Activated naive CD4-positive, alpha-beta T cell treated with anti-CD3 and anti-CD28 coated beads, Interleukin-2, amount 10 ng/mL, durations not matched to agents 5 hours and 36 hours (primary cell): Measurements from ENCODE around the gene POLQ. TPM values are rescaled to one million over a fixed set of nuclear protein-coding genes. Genes with fewer than 3 reads are reported as not detected.

Experiments used
- total RNA-seq, 2 experiments: library from RNA; stranded (reverse); gene quantifications; one replicate each; pipeline ENCODE4 v1.2.3, GENCODE V29; 2021

Gene POLQ
- total RNA-seq = 10 to 100 TPM; 18.7 to 19.7 TPM

DNA sequence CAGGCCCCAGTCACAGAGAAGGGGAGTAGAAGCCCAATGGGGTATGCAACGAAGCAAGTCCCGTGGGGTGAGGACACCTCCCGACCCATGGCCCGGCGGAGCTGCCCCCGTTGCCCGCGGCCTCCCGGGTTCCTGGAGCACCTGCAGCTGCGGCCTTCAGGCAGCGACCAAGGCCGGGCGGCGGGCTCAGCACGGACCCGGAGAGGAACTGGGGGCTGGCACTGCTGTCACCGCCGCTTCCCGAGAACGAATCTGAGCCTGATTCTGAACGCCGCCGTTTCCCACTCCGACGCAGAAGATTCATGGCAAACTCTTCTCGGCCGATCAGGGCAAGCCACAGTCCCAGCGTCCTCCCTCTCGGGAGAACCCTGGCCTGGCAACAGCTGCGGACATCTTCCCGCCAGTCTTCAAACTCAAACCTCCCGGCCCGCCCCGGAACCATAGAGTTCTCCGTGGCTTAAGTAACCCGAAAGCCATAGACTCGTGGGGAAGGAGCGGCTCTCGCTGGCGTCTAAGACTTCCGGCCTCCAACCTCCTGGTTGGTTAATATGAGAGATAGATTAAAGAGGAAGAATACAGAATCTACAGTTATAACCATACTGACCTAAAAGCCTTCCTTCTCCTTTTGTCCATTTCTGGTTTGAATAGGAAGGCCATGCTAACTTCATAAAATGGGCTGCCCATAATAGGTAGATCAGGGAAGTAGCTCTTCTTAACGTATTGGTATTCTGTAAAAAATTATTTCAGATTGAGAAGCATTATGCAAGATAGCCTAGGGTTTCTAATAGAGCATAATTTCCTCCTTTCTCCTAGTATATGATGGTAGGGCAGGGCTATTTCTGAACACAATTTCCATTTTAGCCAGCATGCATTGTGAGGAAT, at the start of gene POLQ:
Gene POLQ, minus strand, starts transcription at position 415 of the 882 bp plus-strand sequence. Its CDS starts 111 bp downstream, at position 304.

DNA sequence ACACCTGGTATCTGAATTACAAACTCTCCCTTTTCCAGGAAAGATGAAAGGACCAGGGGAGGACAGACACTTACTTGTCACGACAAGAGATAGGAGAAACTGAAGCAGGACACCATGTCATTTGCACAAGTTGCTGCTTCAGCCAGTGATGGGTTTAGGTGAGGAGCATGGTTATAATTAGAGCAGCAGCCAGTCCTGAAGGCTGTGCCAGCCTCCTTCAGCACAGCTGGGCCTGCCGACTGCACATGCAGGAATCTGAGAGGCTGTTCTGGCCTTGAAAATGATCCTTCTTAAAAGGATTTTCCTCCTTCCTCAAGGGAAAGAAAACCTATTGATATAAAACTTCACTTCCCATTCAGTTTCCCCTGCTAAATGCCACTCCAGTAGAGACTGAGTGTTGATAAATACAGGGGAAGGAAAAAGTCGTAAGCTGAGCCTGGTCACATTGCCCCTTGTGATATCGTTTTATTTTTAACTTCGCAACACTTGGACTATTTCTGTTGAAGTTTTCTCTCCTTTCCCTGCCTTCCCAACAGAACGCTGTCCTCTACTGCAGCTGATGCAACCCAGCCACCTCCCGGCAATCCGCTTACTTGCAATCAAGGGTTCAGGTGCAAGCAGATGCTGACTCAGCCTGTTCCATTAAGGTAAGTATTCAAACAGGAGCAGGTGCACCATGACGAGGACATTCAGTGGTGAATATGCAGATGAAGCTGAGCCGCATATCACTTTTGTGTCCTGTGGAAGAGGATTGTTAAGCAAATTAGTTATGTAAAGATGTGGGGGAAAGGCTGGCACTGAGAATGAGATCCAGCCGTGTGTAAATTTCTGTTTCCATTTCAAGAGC, 47.3 kb upstream of the POLQ start, which contains the start of gene FBXO40:
Gene FBXO40, plus strand, starts transcription at position 524 of the 847 bp plus-strand sequence. CDS start 27,197 bp downstream, outside the sequence.

DNA sequence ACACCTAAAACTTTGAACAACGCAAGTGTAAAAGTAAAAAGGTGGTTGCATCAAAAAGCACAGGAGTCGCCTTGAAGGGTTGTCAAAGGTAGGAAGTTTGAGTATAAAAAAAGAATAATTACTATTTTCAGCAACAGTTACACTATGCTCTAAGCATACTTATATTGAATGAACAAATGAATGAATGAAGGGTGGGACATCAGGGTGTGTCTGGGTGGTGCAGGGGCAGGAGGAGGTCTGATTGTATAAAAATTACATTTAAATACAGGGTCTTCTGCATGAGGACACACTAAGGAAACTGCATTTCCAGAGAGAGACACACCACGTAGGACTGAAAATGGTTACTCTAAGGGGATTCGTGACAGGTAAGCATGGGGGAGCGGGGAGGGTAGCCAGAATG, 21.9 kb upstream of the POLQ start, which contains the start of gene ARGFX:
Gene ARGFX, plus strand, starts transcription at position 301 of the 400 bp plus-strand sequence. CDS start 2,765 bp downstream, outside the sequence.

Other genes with a start within 250 kb of the POLQ start
- not detected for gene ARGFX, start 22.0 kb upstream of the POLQ start, total RNA-seq
- gene FBXO40, start 47.4 kb upstream of the POLQ start, total RNA-seq = not detected
- 100 to 1,000 TPM; 332 to 343 TPM for gene HCLS1, start 114.9 kb upstream of the POLQ start, total RNA-seq
- 10 to 100 TPM; 30.1 to 30.7 TPM for gene GOLGB1, start 203.8 kb upstream of the POLQ start, total RNA-seq